Stimulated activated CD4-positive, alpha-beta T cell treated with anti-CD3 and anti-CD28 coated beads, TNF-alpha, amount 100 ng/mL, for 24 hours (primary cell): ENCODE results near the gene WDR90.

ENCODE experiments used
- DNase-seq, 3 experiments: peaks; one replicate each; pipeline ENCODE4 v3.0.0-alpha.2; 2020; ENCODE audit warnings: low read depth in 3 of 3

WDR90 gene

DNA sequence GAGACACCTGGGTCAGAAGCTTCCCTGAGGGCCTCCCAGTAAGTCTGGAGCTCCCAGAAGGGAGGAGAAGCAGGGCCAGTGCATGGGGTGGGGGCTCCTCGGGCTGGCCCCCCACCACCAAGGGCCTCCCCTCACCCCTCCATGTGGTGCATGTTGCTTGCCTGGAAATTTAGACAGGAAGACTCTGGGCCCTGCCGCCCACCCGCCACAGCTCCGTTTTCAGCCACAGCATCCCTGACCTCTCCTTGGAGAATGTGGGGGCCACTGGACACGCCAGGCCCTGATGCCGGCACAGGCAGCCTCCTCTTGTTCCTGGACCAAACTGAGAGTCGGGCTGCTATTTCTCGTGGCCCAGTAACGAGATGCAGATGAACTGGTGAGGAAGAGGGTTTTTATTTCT is 10.3 kb upstream of the WDR90 start:
- DNase-seq, result no peak

DNA sequence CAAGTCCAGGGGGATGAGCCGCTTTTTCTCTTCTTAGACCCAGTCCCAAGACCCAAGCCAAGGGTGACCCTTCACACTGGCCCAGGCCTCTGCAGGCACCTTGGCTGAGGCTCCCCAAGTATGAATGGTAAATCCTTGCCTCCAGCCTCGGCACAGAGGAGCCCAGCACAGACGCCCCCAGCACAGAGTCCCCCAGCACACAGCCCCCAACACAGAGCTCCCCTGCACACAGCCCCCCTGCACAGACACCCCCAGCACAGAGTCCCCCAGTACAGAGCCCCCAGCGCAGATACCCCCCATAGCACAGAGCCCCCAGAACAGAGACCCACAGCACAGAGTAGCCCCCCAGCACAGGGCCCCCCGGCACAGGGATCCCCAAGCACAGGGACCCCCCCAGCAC is 8.6 kb upstream of the WDR90 start:
- DNase-seq, result no peak

DNA sequence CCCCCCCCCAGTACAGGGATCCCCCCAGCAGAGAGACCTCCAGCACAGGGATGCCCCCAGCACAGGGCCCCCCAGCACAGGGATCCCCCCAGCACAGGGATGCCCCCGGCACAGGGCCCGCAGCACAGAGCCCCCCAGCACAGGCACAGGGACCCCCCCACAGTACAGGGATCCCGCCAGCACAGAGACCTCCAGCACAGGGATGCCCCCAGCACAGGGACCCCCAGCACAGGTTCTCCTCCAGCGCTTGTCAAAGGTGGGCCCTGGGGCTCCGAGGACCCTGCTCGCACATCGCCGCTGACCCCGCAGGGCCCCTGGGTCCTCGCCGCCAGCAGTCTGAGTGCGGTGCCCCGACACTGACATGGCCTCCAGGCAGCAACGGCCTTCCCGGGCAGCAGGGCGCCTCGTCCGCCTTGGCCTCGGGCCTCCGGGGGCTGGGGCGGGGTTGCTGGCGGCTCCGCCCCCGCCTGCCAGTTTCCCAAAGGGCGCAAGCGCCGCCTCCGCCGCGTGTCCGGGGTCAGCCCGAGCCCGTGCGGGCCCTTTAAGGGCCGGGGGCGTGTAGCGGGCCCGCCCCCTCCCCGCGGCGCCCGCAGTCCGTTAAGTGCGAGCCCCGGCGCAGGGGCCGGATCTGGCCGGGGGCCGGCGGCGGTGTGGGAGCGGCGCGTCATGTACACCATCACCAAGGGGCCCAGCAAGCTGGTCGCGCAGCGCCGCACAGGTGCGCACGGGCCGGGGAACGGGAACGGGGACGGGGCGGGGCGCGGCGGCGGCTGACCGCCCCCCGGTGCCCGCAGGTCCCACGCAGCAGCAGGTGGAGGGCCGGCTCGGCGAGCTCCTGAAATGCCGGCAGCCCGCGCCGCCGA is 7.6 kb upstream of the WDR90 start, which contains the start of gene MCRIP2:
TSS of gene MCRIP2 (plus strand) at position 503 of the 863 bp plus-strand sequence. CDS start at position 667, 164 bp downstream.
- peak; percentile 37 to 82 (median 58) for DNase-seq

DNA sequence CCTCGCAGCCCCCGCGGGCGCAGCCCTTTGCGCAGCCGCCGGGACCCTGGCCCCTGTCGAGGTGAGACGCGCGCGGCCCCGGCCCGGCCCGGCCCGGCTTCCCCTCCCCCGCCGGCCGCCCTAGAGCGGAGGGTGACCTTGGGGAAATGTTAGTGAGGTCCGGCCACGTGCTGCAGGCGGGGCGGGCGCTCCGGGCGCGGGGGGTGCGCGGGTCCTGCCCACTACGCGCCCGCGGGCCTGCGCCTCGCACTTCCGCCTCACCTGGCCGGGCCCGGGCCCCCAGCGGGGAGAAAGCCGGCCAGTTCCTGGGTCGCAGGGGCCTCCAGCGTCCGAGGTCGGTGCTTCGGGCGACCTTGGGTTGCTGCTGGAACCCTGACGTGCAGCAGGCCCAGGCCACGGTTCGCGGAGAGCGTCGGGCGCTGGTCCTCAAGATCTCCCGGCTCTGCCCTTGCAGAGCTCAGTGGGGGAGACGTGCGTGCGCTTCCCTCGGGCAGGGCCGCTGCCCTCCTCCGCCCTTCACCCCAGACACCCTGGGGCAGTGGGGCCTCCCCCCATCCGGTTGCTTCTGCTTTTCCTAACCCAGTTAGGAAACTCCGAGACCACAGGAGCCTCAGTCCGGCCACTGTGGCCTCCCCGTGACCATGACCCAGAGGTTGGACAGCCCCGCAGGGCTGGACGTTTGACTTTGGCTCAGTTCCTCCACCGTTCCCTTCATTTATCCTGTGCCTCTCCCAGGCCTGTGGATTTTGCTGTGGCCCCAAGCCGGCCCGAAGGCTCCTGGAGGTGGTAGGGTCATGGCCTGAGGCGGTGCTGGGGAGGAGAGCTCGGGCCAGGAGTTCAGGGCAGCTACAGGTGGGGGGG is 6.7 kb upstream of the WDR90 start:
- peak in 1 of 3 experiments; percentile 53 for DNase-seq

DNA sequence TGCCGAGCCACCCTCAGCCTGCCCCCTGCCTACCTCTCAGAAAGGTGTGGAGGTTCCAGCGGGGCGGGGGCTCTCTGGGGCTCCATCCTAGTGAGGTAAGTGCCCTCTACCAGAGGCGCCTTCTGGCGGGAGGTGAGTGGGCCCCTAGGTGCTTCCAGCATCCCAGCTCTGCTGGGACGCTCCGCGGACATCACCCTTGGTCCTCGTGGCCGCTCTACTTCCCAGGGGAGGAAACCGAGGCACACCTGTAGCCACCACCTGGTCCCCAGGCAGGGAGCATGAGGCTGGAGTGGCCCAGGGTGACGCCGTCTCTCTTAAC is 6.2 kb upstream of the WDR90 start:
- DNase-seq, result no peak

DNA sequence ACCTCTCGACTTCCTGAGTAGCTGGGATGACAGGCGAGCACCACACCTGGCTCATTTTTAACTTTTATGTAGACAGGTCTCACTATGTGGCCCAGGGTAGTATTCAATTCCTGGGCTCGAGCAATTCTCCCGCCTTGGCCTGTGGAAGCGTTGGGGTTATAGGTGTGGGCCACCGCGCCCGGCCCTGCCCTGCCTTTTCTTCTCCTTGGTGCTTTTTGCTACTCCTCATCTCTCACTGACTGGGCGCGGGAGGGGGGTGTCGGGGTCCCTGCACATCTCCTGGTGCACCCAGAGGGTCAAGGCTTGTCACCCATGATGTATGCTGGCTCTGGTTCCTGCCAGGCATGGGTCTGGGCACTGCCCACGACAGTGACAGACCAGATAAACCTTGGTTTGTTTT is 4.6 kb upstream of the WDR90 start:
- DNase-seq, result no peak

DNA sequence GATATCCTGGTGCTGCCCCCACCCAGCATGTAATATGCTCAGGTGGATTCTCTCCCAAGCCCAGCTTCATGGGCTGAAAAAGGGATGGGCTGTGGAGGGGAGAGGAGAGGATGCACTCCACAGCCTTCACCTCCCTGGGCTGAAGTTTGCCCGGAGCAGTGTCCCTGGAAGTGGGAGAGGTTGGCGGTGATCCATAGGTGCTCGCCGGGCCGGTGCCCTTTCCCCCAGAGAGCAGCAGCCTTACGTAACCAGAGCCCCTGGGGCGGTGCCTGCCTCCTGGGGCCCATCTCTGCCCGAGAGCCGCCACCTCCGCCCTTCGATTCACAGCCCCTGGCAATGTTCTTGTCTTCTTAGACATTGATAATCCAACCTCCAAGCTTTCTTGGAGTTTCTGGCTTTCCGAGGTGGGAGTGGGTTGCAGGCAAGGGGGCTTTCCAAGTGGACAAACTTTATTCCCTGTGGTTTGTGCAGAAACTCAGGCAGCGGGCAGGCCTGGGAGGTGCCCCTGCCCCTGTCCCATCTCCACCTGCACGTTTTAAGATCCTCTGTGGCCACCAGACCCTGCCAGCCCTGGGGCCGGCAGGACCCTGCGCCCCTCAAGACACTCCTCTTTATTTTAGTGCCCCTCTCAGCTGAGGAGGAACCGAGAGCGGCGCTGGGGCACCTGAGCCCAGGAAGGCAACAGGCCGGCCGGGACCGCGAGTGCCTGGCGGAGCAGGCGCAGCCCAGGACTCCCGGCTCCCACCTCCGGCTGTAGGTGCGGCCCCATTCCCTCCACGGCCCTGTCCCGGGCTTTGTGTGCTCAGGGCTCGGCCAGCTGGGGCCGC is 3.1 kb upstream of the WDR90 start:
- no peak for DNase-seq

DNA sequence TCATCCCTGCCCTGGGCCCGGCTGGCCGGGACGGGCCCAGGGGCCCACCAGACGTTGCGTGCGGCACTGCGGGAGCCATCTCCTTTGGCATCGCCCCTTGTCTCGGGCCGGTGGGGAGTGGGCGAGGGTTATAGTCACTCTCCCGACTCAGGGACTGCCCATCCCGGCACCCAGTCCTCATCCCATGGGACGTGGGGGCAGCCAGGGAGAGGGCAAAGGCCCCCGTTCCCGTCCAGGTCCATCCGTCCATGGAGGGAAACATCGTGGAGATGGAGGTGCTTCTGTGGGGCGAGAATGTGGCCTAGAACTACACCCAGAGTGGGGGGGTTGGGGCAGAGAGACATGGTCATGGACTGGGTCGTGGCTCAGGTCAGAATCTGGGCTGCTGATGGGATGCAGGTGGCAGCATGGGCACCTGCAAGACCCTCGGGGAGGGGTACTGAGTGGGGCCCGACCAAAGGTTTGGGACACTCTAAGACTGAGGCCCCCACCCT is 2.4 kb upstream of the WDR90 start:
- DNase-seq, result no peak

DNA sequence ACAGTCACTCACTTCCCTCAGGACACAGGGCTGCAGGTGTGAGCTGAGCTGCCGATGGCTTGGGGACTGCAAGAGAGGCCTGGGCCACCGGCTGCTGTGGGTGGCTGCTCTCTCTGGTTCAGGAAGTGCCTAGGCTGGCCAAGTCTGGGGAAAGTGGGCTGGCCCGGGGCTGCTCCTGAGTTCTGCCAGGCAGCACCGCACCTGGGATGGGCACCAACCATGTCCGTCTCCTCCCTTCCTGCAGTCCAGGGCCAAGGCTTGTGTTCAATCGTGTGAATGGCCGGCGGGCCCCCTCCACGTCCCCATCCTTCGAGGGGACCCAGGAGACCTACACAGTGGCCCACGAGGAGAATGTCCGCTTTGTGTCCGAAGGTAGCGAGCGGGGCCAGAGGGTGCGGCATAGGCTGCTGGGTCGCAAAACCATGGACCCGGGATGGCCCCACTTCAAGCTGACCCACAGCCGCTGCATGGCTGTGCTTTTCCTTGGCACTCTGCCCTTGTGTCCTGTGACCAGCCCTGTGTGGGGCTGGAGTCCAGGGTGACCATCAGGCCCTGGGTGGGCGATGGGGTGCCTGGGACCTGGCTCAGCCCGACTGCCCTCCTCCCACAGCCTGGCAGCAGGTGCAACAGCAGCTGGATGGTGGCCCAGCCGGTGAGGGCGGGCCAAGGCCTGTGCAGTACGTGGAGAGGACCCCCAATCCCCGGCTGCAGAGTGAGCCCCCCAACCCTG is 1.8 kb upstream of the WDR90 start:
- no peak for DNase-seq

DNA sequence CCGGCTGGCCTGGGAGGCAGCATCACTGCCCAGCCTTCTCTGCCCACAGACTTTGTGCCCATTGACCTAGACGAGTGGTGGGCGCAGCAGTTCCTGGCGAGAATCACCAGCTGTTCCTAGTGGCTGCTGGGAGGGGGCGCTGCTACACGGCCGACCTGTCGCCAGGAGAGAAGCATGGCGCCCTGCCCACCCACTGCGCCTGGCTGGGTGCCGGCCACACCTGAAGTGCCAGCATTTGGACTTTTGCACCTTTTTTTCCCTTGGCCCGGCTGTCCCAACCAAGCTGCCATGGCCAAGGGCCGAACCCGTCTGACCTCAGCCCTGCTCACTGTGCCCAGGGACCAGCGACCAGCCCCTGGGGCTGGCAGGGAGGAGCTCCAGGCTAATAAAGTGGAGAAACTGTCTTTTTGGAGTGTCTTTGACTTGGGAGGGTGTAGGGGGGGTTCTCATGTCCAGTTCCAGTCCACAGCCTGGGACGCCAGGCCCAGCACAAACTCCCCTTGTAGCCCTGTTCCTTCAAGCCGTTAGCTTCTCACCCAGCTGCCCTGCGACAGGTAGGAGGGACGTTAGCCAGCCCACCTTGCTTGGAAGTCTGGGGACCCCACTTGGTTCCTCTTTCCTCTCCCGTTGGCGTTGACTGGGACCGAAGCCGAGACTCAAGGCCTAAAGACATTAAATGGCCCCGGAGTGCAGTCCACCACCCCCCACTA is 939 bp upstream of the WDR90 start:
- peak in 1 of 3 experiments; percentile 61 for DNase-seq

DNA sequence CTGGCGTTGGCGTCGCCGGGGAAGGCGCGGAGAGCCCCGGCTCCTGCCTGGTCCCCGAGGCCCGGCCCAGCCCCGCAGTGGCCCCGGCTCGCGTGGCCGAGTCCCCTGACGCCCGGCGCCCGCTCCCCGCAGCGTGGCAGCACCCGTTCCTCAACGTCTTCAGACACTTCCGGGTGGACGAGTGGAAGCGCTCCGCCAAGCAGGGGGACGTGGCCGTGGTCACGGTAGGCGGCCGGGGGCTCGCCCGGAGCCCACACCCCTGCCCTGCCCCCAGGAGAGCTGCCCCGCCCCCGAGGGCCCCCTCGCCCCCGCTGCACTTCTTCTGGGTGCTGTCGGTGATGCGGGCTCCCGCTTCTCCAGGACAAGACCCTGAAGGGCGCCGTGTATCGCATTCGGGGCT is 466 bp downstream of the WDR90 start:
- no peak for DNase-seq

DNA sequence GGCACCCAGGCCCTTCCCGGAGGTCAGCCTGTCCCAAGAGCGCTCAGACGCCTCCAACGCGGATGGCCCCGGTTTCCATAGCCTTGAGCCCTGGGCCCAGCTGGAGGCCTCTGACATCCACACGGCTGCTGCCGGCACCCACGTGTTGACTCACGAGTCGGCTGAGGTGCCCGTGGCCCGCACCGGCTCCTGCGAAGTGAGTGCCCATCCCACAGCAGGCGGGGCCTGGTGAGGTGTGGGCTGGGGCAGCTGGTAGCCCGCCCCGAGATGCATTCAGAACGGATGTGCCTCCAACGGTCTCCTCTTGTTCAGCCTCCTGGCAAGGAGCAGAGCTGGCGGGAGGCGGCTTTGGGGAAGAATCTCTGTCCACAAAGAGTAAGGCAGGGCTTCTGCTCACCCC is 2.7 kb downstream of the WDR90 start:
- no peak for DNase-seq

DNA sequence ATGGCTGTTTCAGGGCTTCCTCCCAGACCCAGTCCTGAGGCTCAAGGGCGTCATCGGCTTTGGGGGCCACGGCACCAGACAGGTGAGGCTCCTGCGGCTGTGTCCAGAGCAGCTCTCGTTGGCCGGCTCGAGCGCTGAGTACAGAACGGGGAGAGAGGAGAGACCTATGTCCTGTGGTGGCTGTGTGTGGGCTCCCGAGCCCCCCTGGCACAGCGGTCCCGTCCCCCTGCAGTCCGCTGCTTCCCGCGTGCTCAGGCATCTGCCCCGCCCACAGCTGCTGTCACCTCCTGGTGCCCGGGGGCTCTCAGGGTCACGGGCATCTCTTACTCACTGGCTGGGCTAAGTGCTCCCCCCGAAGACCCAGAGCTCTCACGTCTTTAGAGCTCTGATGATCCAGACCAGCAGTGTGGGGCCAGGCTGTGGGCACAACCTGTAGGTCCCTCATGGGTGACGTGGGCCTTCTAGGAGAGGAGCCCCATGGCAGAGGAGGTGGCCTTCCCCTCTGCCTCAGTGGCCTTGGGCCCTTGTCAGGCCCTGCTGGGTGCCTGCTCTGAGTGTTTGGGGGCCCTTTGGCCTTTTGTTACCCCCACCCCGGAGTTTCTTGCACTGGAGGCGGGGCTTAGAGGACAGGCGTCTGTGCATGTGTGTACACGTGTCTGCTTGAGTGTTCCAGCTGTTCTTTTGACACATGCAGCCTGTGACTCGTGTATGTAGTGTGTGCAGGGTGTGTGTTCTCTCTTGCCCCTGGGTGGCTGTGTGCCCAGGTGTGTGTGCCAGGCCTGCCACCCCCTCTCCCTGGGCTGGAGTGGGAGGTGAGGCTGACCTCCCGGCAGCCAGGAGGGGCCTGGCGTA is 3.5 kb downstream of the WDR90 start:
- DNase-seq, result no peak

DNA sequence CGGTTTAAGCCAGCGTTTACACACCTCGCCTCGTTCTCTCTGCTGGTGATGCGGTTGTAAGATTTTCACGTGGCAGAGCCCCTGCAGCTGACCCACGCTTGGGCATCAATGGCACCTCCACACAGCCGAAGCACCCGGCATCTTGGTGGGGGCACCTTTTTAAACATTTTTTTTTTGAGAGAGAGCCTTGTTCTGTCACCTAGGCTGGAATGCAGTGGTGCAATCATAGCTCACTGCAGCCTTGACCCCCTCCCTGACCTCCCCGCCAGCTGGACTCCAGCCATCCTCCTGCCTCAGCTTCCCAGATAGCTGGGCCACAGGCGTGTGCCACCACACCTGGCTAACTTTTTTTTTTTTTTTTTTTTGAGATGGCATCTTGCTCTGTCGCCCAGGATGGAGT is 4.9 kb downstream of the WDR90 start:
- no peak for DNase-seq

DNA sequence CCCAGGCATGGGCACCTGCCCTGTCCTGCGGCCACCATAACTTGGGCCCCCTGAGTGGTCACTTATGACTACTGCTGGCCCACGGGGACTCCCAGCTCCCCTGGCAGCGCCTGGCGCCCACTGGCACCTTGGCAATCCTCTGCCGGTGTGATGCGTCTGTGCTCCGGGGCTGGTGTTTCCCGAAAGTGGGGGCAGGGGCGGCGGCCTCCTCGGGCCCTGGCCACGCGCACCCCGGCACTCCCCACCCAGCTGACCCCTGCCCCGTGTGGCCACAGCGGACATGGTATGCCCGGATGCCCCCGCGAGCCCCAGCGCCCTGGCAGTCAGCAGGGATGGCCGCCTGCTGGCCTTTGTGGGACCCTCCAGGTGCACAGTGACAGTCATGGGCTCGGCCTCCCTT is 8.3 kb downstream of the WDR90 start:
- no peak for DNase-seq

DNA sequence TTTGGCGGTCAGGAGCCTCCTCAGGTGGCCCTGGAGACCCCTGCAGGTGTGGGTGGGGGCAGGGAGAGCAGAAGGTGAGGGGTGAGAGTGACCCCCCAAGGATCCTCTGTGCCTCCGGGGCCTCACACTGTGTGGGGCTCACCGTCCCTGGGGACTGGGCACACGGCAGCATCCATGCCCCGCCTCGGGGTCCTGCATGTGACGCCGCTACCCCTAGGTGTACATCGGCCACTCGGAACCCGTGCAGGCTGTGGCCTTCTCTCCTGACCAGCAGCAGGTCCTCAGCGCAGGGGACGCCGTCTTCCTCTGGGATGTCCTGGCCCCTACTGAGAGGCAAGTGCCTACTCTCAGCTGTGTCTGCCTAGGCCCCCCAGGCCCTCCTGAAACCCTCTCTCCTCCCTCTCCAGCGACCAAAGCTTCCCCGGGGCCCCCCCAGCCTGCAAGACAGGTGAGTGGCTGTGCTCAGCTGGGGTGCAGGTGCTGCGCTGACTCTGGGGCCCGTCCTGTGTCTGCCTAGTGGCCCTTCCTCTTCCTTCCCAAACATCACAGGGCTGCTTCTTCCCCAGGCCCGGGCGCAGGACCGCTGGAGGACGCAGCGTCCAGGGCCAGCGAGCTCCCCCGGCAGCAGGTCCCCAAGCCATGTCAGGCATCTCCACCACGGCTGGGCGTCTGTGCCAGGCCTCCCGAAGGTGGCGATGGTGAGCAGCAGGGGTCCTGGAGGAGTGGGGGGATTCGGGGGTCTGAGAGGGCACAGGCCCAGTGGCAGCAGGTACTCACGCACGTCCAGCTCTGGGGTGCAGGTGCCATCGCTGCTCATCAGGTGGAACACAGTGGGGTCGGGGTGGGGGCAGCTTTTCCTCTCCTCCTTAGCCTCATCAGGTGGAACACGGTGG is 9.8 kb downstream of the WDR90 start:
- no peak for DNase-seq

DNA sequence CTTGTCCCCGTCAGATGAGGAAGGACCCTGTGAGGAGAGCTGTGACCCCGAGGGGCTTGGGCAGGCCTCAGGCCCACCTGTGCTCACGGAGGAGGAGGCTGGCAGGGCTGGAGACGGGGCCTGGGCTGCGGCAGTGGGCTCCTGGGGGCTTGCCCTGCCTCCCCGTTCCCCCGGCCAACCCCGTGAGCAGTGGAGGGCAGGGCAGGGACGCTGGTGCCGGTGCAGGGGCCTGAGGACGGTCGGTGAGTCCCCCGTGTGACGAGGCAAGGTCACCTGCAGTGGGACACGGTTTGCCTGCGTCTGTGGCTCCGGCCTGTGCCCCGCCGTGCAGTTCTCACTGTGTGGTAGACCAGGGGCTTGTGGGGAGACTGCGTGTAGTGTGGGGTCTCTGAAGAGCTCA is 10.5 kb downstream of the WDR90 start:
- no peak for DNase-seq

DNA sequence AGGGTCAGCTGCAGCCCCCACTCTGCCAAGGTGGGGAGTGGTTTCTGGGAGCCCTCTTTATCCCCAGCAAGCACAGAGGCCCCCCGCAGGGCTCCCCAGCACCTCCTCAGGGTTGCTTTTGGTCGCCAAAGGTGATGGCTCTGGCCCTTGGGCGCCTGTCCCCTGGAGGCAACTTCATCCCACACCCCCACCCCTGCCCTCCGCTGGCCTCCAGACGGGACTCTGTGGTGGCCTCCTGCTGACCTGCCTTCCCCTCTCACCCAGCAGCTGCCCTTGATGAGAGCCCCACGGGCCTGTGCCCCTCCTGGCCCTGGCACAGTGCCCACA is 10.9 kb downstream of the WDR90 start:
- DNase-seq, result no peak
